T47D (cell line): ENCODE measurements around the gene GAB1.

ENCODE experiments used
- DNase-seq, 2 experiments: peaks; one replicate each; pipeline versions ENCODE4 v3.0.0 to v3.0.0-alpha.2; 2011 to 2012; ENCODE audit warnings: low read depth in 1 of 2, low spot score in 1 of 2
- JUND ChIP-seq: IDR thresholded peaks from 2 replicates; pipeline ENCODE4 v1.6.1; 2012; ENCODE audit warnings: low read depth
- in situ Hi-C: cut with HindIII; loops from 2 replicates; pipeline ENCODE4 v1.10.0; 2016; ENCODE audit warnings: low sequenced_read_pairs, low pct_unique_long_range_greater_than_20kb

The GAB1 gene

DNA sequence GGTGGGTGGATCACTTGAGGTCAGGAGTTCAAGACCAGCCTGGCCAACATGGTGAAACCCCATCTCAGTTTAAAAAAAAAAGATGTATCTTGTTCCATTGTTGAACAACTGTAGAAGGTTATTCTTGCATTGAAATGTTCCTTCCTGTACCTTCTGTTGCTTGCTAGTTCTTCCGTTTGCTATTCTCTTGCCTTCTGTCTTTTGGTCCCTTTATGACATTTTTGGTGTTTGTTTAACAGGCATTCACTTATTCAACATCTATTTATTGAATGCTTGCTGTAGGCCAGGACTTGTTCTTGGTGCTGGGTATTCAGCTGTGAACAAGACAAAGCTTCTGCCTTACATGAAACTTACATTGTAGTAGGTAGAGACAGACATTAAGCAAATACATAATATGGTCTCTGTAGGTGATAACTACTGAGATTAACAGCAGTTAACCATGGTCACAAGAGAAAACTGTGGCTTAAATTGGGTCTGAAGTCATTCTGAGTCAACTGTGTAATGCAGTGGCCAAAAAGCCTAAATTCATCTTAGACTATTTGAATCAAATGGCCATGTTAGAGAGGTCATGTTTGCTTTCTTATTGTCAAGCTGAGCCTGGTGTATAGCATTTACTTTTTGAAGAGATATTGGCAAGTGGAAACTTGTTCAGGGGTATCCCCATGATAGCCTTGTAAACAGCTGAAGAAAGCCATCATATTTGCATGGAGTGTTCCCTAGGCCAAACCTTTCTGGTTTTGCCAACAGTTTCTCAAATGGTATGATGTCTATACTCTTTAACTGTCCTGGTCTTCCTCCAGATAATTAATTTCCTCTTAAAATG, 35.6 kb downstream of the GAB1 start:
- TF ChIP-seq JUND: no peak
- DNase-seq: no peak
- in situ Hi-C loops: no loop called here

DNA sequence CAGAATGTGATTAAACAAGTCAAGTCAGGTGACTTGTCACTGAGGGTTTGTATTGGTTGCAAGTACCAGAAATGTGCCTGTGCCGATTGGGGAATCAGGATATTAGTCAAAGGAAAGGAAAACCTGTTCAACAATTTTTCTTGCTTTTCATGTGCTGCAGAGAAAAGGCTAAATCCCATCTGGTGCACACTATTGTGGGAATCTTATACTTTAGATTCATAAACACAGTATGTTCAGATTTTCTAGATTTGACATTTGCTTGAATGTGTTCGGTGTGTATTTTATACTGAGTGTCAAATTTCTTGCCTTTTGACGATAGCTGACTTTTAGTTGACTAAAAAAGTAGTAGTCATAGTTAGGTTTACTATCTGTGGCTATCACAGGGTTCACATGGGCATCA, 37.6 kb downstream of the GAB1 start:
- DNase-seq: peak in 1 of 2 experiments; percentile 34
- in situ Hi-C loops: no loop called here
- TF ChIP-seq JUND: no peak

DNA sequence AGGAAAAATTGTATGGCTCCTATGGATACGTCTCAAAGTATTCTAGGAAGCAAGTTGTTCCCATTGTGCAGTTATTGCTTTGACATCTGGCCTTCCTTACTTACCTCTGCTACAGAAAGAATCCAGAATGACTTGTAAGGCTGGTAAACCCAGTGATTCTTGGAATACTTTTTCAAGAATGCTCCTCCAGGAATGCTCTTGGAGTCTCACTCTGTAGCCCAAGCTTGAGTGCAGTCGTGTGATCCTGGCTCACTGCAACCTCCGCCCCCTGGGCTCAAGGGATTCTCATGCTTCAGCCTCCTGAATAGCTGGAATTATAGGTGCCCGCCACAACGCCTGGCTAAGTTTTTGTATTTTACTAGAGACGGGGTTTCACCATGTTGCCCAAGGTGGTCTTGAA, 38.1 kb downstream of the GAB1 start:
- in situ Hi-C loops: no loop called here
- DNase-seq: peak in 1 of 2 experiments; percentile 68
- TF ChIP-seq JUND: no peak

DNA sequence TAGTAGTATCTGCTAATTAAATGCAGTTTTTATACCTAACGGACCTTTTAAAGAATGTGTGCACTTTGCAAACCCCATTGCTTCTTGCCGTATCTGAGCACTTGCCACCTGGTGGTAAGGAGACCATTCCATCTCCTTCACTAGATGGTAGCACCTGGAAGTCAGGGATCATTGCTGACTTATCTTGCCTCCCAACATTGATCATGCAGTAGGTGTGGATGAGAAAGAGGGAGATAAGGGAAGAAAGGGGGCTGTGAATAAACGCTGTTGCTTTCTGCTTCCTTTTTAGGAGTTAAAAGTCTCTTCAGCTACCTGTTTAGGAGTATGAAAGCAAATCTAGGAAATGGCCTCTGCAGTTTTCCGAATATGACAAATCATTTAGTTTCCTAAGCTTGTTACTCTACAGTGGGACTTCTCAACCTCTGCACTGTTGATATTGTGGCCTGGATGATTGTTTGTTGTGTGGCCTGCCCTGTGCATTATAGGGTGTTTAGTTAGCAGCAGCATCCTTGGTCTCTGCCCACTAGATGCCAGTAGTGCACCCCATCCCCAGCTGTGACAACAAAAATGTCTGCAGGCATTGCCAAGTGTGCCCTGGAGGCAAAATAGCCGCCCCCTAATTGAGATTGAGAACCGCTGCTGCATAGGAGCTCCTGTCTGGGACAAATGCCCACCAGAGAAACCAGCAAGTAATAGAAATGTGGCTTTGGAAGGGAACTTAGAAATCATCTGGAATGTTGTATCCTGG, 38.8 kb downstream of the GAB1 start:
- peak in 1 of 2 experiments; percentile 50 for DNase-seq
- no peak for TF ChIP-seq JUND
- in situ Hi-C loops: no loop called here

DNA sequence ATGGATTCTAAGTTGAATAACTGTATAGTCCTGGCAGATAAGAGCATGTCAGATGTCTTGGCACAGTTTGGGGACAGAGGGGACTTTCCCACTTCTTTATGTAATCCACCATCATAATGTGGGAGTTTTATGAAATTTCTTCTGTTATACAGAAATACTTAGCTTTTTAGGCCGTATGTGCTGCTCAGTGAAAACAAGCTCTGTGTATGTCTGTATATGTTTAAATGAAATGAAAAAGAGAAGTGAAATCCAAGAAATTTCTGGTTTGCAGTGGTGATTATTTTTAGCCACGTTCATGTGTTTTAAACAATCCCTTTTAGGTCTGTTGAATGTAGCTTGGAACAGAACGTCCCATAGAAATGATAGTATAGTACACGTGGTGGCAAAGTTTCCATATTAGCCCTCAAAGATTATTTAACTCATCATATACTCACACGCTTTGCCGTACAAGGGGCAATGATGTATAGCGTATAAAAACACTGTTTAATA, 41.0 kb downstream of the GAB1 start:
- in situ Hi-C loops: no loop called here
- DNase-seq: no peak
- TF ChIP-seq JUND: no peak

DNA sequence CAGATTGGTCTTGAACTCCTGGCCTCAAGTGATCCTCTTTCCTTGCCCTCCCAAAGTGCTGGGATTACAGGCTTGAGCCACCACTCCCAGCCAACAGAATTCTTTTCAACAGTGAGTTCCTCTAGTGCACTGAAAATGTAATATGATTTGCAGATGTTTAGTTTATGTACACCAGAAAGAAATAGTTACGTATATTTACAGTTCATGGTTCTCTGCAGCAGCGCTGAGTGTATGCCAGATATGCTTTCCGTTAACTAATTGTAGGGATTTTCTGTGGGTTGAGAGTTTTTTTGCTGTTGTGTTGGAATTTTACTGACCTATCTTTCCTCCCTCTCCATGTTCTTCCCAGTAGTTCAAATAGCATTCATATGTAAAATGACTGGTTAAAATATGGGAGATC, 44.0 kb downstream of the GAB1 start:
- DNase-seq: no peak
- in situ Hi-C loops: no loop called here

DNA sequence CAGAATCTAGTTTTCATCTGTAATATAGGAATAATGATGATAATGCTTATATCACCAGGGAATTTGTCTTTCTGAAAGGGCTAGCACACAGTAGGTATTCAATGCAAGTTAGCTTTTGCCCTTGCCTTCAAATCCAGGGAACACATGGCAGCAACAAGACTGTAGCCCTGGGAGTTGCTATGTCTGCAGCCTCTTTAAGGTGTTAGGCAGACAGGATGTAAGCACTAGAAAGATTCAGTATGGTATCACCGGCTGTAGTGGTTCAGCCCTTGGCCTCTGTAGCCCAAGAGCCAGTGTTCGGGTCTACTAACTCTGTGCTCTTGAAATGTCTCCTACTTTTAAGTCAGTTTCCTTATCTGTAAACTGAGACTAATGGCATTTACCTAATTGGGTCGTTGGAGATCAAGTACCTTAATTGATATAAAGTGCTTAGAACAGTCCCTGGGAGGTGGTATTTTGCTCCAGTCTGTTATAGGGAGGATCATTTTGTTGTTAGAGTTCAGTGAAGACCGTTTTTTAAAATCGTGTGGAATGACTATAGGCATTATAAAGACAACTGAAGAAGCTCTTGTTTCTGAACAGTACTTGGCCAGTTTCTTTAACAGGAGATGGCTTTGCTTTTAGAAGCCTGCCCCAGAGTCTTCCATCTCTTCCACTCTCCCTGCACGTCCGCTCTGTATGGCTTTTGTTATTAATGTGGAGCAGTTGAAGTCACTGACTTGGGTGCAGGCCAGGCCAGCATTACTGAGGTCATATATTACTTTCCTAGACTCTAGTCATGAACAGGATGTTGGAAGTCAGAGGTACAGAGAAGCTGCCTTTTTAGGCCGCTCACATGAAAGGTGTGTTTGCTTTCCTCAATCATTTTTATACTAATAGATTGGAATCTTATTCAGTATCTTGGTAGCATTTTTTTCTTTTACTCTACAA, 44.8 kb downstream of the GAB1 start:
- DNase-seq: peak in 1 of 2 experiments; percentile 51
- no peak for TF ChIP-seq JUND
- in situ Hi-C loops: no loop called here

More for the DNA sequence above, 44.0 kb downstream of the GAB1 start:
- no peak for TF ChIP-seq JUND

DNA sequence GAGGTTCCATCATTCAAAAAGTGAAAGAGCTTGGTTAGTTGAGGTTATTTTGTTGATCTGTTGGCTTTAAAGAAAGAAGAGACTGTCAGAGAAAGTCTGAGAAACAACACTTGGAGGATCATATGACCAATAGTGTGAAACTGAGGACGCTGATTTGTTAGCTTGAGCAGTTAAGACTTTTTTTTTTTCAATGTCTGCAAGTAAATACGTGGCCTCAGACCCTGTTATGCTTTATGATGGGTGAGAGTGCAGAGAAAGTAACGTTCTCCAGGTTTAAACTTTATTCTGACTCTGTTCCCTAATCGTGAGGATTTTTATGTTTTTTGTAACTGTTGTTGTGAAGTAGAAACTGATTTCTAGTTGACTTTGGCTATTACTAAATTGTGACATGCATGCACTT, 45.9 kb downstream of the GAB1 start:
- no peak for DNase-seq
- TF ChIP-seq JUND: no peak
- in situ Hi-C loops: no loop called here

DNA sequence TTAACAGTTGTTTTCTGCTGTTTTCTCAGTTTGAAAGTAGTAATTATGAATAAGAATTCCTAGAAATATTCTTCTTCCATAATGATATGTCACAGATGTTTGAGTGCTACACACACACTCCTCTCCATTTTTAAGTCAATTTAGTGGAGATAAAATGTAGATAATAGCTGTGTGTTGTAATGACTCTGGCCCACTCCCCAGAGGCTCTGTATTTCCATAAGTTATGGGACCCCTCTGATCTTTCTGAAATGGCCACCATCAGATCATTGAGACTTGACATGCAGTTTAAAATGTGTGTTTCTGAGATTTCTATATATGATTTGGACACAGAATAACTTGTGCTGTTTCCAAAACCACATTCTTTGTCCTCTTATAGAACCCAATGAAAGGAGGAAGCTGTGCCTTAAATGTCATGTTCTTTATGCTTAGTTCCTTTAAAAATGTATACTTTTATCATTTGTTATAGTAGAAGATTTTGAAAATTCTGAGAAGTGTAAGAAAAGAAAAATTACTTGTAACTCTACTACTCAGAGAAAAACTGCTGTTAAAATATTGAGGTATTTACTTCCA, 46.4 kb downstream of the GAB1 start:
- in situ Hi-C loops: no loop called here
- no peak for TF ChIP-seq JUND

DNA sequence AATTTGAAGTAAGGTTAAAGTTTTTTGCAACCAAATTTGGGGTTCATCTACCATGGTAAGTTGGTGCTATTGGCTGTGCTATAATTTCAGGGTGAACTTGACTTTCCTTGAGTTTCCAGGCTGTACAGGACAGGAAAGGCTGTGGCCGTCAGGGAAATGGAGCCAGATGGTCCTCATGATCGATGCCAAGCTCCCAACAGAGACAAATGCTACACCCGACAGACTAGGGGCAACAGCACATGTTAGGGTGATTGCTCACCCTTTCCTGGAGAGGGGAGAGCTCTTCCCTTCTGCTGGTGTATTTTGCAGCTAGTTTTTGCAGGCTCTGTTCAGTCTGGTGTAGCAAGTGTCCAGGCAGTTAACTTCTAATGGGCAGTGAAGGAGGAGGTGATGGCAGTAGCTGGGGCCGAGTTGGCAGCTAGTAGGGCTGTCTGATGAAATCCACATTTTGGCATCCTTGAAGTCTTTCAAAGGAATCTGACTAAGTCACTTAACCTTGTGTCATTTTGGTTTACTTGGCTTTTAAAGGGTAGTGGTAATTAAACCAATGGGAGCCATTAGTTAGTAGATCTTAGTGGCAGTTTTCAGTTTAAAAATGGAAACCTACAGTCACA, 47.8 kb downstream of the GAB1 start:
- TF ChIP-seq JUND: no peak
- no peak for DNase-seq
- in situ Hi-C loops: no loop called here

More for the DNA sequence above, 46.4 kb downstream of the GAB1 start:
- no peak for DNase-seq

DNA sequence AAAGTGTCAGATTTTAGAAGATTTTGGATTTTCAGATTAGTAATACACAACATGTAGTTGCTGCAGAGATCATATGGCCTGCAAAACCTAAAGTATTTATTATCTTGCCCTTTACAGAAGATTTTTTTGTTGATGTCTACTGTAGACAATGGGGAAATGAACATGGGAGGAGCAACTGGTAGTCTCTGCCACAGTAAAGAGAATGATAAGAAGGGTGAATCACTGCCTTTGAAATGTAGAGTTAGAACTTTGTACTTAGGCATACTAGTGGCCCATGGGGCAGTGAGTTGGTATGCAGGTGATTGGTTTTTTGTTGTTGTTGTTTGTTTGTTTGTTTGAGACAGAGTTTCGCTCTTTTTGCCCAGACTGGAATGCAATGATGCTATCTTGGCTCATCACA, 50.1 kb downstream of the GAB1 start:
- in situ Hi-C loops: no loop called here
- DNase-seq: no peak
- no peak for TF ChIP-seq JUND
